NCI-H226 (cell line): ENCODE data around the gene LCA5L.
"Not testable (repeated sequence)": the region's sequence is repeated elsewhere in the genome, so short reads cannot be mapped to it uniquely, and the experiment has no call there.

Experiments used
- DNase-seq: peaks from one replicate; pipeline ENCODE4 v3.0.0-alpha.2; 2015

The LCA5L gene

DNA sequence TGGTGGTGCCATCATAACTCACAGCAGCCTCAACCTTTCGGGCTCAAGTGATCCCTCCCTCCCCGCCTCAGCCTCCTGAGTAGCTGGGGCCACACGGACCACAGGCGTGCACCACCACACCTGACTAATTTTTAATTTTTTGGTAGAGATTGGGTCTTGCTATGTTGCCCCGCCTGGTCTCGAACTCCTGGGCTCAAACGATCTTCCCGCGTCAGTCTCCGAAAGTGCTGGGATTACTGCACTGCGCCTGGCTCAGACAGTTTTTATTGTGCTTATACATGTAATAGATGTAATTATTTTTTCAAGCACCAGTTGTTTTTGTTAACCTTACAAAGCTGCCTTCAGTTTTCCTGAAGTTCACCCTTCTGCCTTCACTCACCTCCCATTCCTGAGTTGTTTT is 58.7 kb downstream of the LCA5L start:
- no peak for DNase-seq

DNA sequence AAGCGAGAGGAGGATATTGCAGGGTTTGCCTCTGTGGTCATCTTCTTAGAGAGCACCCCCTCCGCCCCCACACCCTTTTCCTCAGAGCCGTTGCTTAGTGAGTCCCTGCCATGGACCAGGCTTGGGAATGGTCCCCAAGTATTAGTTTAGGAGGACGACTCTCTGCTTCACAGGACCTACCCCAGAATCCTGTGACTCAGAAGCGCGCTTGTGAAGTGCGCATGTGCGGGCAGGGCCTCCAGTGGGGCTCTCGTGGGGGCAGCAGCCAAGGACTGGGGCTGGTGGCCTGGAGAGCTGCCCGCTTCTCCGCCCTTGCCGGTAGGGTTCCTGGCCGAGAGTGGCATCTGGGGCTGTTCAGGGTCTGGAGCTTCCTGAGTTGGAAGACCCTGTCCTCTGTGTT is 59.4 kb downstream of the LCA5L start:
- no peak for DNase-seq

DNA sequence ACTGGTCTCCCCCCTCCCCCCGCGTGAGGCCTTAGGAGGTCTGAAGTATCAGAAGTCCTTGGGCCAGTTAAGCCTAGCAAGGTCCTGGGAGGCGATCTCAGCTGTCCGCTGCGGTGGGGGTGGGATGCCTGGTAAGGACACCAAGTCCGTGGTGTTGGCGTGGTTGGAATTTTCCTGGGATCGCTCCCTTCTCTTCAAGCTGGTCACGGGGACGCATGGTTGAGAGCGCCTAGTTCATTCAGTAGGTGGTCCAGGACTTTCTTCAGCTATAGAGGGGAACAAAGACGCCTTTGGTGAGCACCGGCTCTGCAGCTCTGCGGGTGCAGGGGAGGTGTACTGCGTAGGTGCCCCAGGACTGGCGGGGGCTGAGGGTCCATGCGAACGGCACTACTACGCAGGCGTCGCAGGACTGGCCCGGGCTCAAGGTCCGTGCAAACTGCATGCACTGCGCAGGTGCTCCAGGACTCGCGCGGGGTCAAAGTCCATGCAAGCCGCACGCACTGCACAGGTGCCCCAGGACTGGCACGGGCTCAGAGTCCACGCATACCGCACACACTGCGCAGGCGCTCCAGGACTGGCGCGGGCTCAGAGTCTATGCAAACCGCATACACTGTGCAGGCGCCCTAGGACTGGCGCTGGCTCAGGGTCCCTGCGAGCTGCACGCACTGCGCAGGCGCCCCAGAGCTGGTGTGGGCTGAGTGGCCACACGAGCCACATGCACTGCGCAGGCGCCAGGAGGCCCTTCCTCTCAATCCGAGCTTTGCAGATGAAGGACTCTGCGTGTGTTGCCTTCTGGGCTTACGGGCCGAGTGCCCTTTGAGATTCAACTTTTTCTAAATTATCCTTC is 60.1 kb downstream of the LCA5L start:
- peak; percentile 58 for DNase-seq

DNA sequence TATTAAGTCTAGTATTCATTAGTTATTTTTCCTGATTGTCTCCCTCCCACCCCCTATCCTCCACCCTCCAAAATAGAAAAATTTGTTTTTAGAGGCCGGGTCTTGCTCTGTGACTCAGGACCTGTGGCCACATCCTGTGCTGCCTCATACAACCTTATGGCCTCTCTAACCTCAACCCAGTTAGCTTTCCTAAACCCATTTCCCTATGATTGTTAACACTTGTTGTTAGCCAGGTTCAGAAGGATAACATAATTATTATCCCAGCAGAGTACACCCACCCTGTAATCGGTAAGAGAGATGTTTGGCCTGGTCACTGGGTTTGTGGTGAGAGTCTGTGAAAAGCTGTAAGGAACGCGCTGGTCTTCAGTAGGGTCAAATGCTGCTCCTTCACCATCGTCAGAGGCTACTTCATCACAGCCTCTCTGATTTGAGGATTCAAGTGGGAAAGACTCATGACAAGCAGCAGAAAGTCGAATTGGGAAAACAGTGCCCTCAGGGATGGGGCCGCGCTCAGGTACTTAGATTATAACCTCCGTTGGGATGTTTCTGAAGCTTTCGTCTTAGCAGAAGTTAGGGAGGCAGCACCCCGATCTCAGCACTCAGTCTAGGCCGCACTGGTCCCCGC is 60.8 kb downstream of the LCA5L start:
- DNase-seq, result no peak

DNA sequence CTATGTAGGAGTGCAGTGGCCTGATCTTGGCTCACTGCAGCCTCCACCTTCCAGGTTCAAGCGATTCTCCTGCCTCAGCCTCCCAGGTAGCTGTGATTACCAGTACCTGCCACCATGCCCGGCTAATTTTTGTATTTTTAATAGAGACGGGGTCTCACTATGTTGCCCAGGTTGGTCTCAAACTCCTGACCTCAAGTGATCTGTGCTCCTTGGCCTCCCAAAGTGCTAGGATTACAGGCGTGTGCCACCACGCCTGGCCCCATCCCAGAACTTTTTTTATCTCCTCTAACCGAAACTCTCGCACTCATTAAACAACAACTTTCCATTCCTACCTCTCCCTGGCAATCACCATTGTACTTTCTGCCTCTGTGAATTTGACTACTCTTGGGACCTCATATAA is 63.5 kb downstream of the LCA5L start:
- DNase-seq, result not testable (repeated sequence)

DNA sequence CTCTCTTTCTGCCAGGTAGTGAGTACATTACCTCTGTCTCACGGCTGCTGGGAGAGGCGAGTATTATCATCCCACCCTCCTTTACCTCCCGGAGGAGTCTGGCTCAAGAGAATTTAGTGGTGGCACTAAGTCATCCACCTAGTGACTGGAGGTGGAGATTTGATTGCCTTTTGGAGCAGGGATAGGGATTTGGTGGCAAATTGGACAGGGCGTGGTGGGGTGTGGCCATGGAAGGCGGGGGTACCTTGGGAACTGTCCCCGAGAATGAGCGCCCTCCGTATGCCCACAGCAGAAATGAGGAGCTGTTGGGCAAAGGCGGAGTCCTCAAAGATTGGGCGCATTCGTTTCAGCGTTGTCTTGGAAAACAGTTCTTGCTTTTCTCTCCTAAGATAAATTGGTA is 64.6 kb downstream of the LCA5L start:
- no peak for DNase-seq

DNA sequence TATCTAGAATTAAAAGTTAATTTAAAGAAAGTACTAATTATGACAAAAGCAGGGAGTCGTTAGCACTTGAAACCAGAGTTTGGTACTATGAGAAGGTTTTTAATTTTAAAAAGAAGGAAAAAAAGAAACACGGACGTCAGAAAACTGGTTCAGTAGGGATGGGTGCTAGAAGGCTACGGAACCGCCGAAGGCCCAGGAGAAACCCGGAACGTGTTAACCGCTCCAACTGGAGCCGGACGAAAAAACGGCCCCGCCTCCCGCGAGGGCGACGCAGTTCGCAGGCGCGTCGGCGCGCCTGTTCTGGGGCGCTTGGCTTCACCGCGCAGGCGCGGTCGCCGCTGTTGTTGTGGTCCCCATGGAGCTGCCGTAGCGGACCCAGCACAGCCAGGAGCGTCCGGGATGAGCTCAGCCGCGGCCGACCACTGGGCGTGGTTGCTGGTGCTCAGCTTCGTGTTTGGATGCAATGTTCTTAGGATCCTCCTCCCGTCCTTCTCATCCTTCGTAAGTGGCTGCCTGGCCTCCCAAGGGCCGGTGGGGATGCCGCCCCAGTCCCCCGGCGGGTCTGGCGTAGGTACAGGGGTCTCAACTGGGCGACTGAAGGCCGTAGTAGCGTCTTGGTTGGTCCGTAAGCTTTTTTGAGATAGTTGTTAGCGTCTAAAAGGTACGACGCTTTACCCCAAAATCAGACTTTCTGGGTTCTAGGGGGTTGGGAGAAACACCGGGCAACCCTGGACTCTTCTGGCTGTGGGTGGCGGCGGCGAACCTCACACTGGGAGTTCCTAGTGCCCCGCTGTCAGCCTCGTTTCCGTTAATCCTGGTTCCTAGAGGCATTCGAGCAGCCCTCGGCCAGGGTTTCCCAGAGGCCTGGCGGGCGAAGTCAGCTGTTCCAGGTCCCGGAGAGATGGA is 65.3 kb downstream of the LCA5L start:
- DNase-seq, result peak; percentile 96

DNA sequence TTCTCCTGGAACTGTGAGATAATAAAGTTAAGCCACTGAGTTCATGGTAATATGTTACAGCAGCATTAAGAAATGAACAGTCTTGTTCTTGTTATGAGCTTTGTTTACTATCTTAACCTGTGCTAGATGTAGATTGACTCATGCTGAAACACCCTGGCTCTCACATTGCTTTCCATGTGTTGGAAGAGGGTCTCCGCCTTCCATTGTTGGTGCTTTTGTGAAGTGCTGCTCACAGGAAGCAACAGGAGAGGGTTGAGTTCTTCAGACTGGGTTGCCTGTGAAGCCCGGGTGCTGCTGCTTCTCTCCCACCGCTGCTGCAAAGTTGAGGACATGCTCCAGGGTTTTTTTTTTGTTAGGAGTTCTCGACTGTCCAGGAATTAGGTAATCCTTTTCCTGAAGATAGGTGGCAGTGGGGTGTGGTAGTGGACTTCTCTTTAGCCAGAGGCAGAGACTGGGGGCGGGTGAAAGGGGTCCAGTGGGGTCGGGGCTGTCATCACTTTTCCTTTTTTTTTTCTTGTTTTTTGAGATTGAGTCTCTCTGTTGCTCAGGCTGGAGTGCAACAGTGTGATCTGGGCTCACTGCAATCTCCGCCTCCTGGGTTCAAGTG is 68.0 kb downstream of the LCA5L start:
- DNase-seq, result no peak

DNA sequence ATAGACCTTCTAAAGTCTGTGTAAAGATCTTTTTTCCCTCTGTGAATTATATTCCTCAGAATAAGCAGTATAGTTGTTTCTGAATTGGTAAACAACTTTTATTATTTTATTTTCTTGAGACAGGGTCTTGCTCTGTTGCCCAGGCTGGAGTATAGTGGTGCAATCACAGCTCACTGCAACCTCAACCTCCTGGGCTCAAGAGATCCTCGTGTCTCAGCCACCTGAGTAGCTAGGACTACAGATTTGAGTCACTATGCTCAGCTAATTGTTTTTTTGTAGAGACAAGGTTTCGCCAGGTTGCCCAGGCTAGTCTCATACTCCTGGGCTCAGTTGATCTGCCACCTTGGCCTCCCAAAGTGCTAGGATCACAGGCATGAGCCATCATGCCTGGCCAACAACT is 70.1 kb downstream of the LCA5L start:
- no peak for DNase-seq

DNA sequence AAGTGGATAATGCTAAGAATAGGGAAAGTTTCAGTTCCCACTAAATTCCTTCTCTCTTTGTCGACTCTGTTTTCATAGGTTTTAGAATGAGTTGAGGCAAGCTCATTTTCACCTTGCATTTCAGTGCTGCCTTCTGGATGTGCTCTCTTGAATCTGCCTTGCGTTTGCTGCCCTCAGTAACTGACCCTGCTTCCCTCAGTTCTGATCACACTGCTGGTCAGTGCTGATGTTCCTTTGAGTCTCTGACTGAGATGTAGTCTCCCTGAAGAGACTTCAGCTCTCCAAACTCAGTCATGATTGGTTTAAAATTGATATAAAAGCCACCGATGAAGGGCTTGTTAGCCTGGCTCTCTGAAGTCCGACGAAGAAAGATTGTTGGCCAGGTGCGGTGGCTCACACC is 71.5 kb downstream of the LCA5L start:
- no peak for DNase-seq

DNA sequence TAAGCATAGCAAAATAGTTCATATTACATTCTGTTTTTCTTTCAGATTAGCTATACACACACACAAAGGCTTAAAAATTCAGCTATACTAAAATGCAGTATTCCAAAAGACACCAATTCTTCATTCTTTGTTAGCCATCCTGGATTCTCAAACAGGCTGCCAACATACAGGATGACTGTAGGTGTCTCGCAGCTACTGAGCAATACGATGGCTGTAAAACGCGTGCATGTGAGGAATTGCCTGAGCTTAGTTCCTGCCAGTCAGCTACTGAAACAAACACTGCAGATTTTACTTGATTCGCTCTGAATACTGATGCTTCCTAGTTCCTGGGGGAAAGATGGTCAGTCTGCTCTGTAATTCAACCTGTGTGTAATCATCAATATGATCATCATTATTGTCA is 71.9 kb downstream of the LCA5L start:
- DNase-seq, result no peak

DNA sequence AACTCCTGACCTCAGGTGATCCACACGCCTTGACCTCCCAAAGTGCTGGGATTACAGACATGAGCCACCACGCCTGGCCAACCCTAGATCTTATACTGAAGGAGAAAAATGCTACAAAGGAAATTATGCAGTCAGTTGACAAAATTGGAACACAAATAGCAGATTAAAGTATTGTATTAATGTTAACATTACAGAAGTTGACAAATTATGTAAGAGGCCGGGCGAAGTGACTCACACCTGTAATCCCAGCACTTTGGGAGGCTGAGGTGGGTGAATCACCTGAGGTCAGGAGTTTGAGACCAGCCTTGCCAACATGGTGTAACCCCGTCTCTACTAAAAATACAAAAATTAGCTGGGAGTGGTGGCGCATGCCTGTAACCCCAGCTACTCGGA is 75.7 kb downstream of the LCA5L start:
- DNase-seq, result not testable (repeated sequence)

DNA sequence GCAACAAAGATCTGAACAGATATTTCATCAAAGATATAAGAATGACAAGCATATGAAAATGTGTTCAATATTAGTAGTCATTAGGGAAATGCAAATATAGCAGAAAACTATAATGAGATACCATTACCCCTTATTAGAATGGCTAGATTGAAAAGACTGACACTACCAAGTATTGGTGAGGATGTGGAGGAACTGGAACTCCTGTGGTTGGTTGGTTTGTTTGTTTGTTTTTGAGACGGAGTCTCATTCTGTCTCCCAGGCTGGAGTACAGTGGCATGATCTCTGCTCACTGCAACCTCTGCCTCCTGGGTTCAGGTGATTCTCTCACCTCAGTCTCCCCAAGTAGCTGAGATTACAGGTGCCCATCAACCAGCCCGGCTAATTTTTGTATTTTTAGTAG is 77.8 kb downstream of the LCA5L start:
- DNase-seq, result no peak

DNA sequence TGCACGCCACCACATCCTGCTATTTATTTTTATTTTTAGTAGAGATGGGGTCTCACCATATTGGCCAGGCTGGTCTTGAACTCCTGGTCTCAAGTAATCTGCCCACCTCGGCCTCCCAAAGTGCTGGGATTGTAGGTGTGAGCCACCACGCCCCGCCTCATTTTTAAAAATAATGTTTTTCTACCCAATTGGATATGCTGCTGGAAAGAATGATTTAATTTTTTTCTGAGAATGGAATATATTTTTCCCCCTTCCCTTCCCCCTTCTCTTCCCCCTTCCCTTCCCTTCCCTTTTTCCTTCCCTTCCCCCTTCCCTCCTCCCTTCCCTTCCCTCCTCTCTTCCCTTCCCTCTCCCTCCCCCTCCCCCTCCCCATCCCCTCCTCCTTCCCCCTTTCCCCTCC is 79.0 kb downstream of the LCA5L start:
- no peak for DNase-seq

DNA sequence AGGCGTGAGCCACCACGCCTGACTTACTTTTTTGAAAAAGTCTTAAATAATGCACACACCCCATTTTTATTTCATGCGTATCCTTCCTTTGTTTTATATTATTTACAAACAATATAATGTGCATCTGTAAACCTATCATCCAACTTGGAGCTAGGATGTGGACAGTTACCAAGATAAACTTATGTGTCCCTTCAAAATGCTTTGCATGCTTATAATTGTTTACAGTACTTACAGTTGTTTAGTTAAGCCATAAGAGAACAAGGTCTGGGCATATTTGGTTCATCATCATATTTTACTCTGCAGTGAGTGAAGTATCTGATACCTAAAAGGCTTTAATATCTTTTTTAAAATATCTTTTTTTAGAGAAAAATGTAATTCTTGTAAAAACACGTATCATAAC is 80.6 kb downstream of the LCA5L start:
- no peak for DNase-seq

DNA sequence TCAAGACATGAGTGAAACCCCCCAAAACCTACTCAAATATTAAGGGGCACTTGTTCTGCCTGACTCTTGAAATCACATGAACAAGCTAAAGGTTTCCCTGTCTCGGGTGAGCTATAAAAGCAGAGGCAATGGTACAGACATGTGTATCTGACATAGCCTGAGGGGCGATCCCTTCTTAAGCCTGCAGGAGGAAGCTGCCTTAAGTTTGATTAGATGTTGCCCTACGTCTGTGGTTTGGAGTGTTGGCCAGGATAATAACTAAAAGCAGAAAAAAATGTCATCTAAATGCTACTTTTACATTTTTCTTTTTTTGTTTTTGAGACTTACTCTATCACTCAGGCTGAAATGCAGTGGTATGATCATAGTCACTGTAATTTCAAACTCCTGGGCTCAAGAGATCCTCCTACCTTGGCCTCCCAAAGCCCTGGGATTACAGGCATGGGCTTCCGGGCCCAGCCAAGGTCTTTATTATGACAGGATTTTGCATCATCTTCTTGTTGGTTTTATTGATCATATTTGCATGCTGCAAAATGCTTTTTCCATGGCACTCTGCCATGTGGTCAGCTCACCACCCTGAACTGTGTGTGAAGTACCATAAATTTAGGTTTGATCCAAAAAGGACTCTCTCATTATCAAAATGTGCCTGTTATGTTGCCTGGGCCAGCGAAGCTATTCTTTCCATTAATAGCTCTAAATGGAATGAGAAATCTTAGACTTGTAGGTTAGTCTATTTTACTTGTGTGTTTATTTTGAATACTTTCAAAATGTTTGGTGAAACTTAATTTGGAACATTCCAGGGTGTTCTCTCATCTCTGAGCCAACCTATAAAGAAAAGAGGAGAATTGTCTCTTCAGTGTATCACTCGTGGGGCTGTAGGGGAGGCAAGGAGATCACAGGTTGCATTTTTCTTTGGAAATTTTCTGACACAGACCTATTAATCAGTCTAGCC is 81.7 kb downstream of the LCA5L start:
- DNase-seq, result no peak

DNA sequence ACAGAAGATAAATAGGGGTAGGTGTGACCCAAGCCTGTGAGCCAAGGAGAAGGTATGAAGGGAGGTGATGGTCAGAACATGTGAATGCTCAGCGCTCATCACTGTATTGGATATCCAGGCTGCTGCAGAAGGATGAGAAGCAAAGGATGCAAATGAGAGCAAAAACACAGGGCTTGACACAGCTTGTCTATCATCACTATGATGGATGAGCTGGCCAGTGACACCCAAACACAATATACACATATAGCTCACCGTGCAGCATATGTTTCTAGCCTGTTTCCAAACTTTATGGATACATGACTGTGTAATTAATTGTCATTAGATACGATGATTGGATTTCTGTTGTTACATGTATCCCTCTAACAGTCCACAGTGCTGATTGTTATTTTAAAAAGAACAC is 82.8 kb downstream of the LCA5L start:
- DNase-seq, result no peak

DNA sequence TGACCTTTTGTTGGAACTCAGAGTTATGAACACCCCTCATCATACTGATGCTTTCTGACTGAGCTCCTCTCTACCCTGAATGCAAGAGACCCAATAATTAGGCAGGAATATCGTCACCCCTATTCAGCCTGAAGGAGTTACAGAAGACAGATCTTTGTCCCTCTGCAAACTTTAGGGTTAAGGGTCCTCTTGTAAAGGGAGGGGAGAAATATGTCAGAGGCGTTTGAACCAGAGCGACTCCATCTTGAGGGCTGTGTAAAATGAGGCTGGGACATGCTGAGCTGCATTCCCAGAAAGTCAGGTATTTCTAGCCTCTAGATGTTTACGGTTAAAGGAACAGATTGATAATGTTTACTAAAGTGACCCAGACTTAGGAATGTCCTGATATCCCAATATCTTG is 86.2 kb downstream of the LCA5L start:
- no peak for DNase-seq
